HS-27A (cell line): Measurements from ENCODE around the gene CD1D.
"Not testable (repeated sequence)": the region's sequence is repeated elsewhere in the genome, so short reads cannot be mapped to it uniquely, and the experiment has no call there.

ENCODE experiments used
- DNase-seq: peaks from one replicate; pipeline ENCODE4 v3.0.0-alpha.2; 2012; ENCODE audit warnings: low read depth, missing footprints

Gene CD1D

GRCh38 chr1:158176849-158177699 lies 3.6 kb upstream of the CD1D start:
- not testable (repeated sequence) for DNase-seq

DNA sequence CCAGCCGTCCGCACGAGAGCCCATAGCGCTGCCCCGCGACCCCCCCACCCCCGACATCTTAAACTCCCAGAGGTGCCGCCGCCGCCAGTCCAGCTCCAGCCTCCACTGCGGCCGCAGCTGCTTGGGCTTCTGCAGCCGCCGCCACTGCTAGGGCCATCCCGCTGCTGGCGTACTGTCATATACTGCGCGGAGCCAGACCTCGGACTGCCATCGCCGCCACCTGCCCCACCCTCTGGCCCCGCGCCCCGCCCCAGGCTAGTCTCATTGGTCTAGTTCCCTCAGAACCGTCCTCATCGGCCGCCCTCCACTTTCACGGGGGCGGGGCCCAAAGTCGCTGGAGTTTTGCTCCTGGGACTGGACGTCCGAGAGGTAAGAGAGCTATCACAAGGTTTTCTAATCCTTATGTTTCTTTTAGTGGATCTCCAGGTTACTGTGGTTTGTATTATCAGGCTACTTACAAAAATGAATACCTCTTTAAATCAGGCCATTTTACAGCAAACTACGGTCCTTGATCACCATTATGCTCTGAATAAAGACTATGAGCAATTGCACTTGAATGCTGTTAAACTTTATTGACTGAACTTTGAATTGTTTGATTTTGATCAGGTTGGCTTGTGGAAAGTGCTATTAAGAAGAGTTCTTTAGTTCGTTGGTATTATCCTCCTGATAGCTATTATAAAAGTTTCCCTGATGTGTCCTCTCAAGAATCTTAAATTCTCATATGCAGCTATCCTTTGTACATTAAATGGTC lies 2.8 kb upstream of the CD1D start:
- DNase-seq = no peak

- DNase-seq = no peak
Measured at GRCh38 chr1:158179301-158180041, 1.2 kb upstream of the CD1D start.

- no peak for DNase-seq
Measured at GRCh38 chr1:158181577-158181922, 855 bp downstream of the CD1D start.

GRCh38 chr1:158185770-158186169 lies 5.1 kb downstream of the CD1D start:
- no peak for DNase-seq

DNA sequence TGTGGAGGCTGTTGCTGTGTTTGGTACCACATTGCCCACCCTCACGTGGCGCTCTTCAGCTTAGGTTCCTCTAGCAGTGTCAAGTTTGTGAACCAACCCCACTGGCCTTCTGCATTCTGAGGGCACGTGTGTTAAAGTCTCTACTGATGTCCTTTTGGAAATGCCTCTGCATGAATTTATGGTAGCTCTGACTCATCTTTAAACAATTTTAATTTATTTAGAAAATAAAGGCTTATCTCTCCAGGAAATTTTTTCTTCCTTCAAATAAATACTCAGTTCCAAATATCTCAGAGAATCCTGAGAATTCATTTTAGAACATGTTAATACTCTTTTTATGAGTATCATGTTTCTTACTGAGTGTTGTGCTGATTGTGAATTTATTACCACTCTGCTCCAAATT lies 5.5 kb downstream of the CD1D start:
- no peak for DNase-seq

DNA sequence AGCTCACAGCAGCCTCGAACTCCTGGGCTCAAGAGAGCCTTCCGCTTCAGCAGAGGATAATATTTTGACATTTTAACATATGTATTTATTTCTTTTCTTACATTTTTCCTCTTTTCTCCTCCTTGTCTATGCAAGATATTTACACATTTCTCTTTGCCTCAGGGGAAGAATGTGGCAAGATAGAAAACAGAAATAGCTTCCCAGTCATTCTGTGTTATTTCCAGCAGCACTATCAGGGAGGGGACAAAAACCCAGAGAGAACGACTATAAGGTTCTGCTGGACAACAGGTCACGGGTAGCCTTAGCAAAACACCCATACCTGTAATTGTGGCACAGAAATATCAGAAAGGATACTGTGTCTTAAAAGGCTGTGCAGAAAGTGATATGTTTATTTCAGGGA lies 7.9 kb downstream of the CD1D start:
- DNase-seq = no peak

DNA sequence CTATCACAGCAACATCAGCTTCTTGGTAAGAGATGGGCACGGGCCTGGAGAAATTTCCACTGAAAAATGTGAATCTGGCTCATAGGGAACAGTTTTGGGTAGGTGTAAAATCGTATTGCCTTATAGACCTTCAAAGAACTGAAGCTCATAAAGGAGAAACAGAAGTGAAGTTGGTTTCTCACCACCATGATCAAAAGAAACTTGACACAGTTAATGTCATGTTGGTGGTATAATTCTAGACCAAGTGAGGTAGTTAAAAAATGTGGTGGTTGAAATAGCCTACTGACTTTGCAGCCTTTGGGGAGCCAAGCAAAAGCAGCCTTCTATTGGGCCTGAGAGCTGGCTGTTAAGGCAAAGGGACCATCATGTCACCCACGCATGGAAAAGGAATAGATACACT lies 8.9 kb downstream of the CD1D start:
- DNase-seq = no peak

DNA sequence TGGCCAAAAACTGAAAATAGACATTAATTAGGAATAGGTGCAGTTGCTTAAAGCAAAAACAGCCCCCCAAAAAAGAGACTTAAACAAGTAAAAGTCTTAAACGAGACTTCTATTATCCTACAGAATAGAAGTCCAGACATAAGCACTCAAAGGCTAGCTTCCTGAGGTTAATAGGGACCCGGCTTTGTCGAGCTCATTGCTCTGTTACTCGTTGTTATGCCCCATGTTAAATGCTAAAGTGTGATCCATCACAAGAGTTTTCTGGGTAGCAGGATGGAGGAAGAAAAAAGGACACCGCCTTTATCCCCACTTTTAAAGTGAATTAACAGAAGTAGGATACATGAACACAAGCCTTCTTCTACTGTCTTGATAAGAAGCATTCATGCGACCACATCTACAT lies 10.6 kb downstream of the CD1D start:
- no peak for DNase-seq

DNA sequence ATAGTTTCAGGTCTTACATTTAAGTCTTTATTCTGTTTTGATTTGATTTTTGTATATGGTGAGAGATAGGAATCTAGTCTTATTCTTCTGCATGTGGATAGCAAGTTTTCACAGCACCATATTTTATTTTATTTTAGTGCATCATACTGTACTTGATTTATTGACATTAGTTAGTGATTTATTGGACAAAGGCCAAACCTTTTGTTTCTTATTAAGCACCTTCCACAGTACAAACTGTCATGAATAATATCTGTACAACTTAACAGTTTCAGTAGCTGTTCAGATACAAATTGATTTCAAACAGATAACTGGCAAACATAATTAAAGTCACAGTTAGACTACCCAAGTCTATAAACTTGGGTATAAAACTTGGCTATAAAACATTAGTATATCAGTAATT lies 15.8 kb downstream of the CD1D start:
- no peak for DNase-seq

DNA sequence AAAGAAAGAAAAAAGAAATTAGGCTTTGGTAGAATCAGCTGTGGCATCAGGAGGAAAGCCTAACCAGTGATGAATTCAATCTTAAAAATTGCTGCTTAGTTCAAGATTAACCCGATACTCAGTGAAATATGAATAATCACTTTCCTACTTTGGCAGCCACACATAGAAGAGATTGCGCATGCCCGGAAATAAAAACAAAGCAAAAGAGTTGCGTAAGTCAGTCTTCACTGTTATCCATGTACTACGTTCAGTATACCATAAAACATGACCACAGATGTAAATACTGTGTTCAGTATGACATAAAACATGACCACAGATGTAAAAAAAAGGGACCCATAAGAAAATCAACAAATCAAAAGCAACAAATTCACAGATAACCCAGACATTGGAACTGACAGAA lies 19.2 kb downstream of the CD1D start:
- DNase-seq = no peak

GRCh38 chr1:158200527-158200926 lies 19.8 kb downstream of the CD1D start:
- no peak for DNase-seq

- peak; percentile 12 for DNase-seq
Measured at GRCh38 chr1:158203693-158204457, 23.2 kb downstream of the CD1D start.

GRCh38 chr1:158204458-158204827 lies 23.7 kb downstream of the CD1D start:
- DNase-seq = no peak

DNA sequence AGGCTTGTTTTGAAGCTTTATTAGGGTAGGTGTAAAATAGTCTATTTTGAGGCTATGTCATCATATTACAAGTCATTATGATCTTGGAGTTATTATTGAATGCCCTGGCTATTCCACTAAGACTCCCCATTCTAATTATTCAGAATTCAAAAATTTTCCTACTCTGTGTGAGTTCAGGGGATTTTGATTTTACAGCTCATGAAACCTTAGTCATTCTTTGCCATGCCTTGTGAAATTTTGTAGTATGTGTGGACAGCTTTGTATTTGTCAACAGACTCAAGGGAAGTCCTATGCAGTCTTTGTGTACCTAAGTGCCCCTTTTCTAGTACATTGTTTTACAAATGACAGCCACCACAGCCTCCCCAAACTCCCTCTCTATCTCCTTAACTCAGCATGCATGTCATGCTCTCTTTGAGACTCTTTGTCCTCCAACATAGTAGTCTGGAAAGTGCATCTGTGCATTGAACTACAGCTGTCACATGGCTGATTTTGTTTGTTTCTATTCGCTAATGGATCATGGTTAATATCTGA lies 28.0 kb downstream of the CD1D start:
- no peak for DNase-seq

DNA sequence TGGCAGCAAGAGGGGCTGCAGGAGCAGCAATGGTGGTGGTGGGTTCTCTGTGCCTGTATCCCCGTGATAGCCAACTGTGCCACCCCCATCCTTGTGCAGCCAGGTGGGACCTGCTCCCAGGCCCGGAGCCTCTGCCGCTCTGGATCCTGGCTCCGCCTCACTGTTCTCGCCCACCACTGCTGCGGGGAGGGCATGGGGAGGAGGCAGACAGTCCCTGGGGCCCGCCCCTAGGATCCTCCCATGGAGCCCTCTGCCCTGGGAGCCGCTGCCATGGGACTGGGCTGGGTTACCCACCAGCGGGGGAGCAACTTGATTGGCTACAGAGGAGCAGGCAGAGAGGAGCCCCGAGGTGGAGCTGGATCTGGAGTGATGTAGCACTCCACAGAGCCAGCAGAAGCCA lies 31.6 kb downstream of the CD1D start:
- DNase-seq = no peak

- DNase-seq = not testable (repeated sequence)
Measured at GRCh38 chr1:158223445-158223844, 42.8 kb downstream of the CD1D start.

DNA sequence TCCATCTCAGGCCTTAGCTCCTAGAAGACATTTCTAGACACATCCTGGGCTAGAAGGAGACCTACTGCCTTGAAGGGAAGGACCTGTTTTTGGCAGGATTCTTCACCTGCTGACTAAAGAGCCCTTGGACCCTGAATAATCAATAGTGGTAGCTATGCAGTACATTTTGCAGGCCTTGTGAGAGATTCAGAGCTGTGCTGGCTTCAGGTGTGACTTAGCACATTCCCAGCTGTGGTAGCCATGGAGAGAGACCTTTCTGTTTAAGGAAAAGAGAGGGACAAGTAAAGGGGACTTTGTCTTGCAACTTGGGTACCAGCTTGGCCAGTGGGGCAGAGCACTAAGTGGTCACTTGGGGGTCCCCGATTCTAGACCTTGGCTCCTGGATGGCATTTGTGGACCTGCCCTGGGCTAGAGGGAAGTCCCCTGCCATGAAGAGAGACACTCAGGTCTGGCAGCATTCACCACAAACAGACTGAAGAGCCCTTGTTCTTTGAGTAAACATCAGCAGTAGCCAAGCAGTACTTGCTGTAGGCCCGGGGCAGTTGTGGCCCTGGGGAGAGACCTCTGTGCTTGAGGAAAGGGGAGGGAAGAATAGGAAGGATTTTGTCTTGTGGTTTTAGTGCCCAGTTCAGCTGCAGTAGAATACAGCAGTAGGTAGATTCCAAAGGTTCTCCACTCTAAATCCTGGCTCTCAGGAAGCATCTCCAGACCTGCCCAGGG lies 47.4 kb downstream of the CD1D start:
- DNase-seq = no peak
